PC-3 (cell line): ENCODE results near the gene STUM. TPM values are rescaled to one million over a fixed set of nuclear protein-coding genes. Genes with fewer than 3 reads are reported as not detected.

Experiments
- ATAC-seq: fragments of 200-7000 bp; cut with Tn5 transposase; 2 replicates; pipeline ENCODE4 v1.9.1; 2020; ENCODE audit warnings: mild to moderate bottlenecking, moderate library complexity
- BruUV-seq: library from RNA; stranded (reverse); fragments of 400-500 nt; replicated peaks from 2 replicates; lab custom pipeline; 2021; lab: Mats Ljungman, UMichigan
- CTCF ChIA-PET: fragments of 300-600 bp; sonication (Branson Sonifier 250); formaldehyde crosslinking; loops from one replicate; lab custom pipeline; 2022; ENCODE audit warnings: antibody characterized with exemption; lab: Charles Lee
- POLR2A ChIA-PET: fragments of 300-600 bp; sonication (Branson Sonifier 250); formaldehyde crosslinking; loops from one replicate; lab custom pipeline; 2022; ENCODE audit warnings: antibody characterized with exemption; ENCODE audit not compliant: unreplicated experiment; lab: Charles Lee
- DNase-seq: peaks from one replicate; pipeline ENCODE4 v3.0.0-alpha.2; 2015
- H2AFZ ChIP-seq: fragments of 300-600 bp; sonication (generic); 2 replicates; pipeline ENCODE4 v1.6.0; 2016; ENCODE audit warnings: antibody characterized with exemption, low read length
- H3F3A ChIP-seq: fragments of 300-600 bp; sonication (generic); one replicate; pipeline ENCODE4 v1.6.0; 2017; ENCODE audit warnings: antibody characterized with exemption, low read length, control low read depth, mild to moderate bottlenecking; ENCODE audit not compliant: unreplicated experiment
- H3K27ac ChIP-seq: fragments of 300-600 bp; sonication (generic); 2 replicates; pipeline ENCODE4 v1.5.1; 2016; ENCODE audit warnings: mild to moderate bottlenecking, low read length
- H3K27me3 ChIP-seq: fragments of 300-600 bp; sonication (generic); 2 replicates; pipeline ENCODE4 v1.6.1; 2016; ENCODE audit warnings: low read length, mixed read lengths
- H3K36me3 ChIP-seq: fragments of 300-600 bp; sonication (generic); 2 replicates; pipeline ENCODE4 v1.6.1; 2016; ENCODE audit warnings: low read depth, mixed run types, low read length, mixed read lengths
- H3K4me1 ChIP-seq: fragments of 300-600 bp; sonication (generic); 2 replicates; pipeline ENCODE4 v1.5.1; 2016; ENCODE audit warnings: low read length; ENCODE audit not compliant: insufficient read depth
- H3K4me2 ChIP-seq: fragments of 300-600 bp; sonication (generic); 2 replicates; pipeline ENCODE4 v1.6.0; 2016; ENCODE audit warnings: low read length
- H3K4me3 ChIP-seq: fragments of 300-600 bp; sonication (generic); 2 replicates; pipeline ENCODE4 v1.5.1; 2016; ENCODE audit warnings: mild to moderate bottlenecking, low read length, mixed read lengths
- H3K79me2 ChIP-seq: fragments of 300-600 bp; sonication (generic); 2 replicates; pipeline ENCODE4 v1.6.1; 2017; ENCODE audit warnings: low read length, mixed read lengths
- H3K9ac ChIP-seq: fragments of 300-600 bp; sonication (generic); 2 replicates; pipeline ENCODE4 v1.6.0; 2016; ENCODE audit warnings: mild to moderate bottlenecking, low read length
- H3K9me2 ChIP-seq: fragments of 300-600 bp; sonication (generic); replicated peaks from 2 replicates; pipeline ENCODE4 v1.6.1; 2016; ENCODE audit warnings: mixed run types, low read length, mixed read lengths
- H3K9me3 ChIP-seq: fragments of 300-600 bp; sonication (generic); 2 replicates; pipeline ENCODE4 v1.6.1; 2016; ENCODE audit warnings: low read length, mixed read lengths
- H4K20me1 ChIP-seq: fragments of 300-600 bp; sonication (generic); 2 replicates; pipeline ENCODE4 v1.6.1; 2016; ENCODE audit warnings: low read length, mixed read lengths
- CTCF ChIP-seq: fragments of 300-600 bp; sonication (generic); conservative IDR thresholded peaks from 2 replicates; pipeline ENCODE4 v1.5.1; 2017; ENCODE audit warnings: antibody characterized with exemption, low read depth, mild to moderate bottlenecking, low read length
- EZH2 ChIP-seq: fragments of 300-600 bp; sonication (generic); IDR thresholded peaks from one replicate; pipeline ENCODE4 v1.6.1; 2017; ENCODE audit warnings: antibody characterized with exemption, mild to moderate bottlenecking, low read length; ENCODE audit not compliant: unreplicated experiment
- EZH2phosphoT487 ChIP-seq: fragments of 300-600 bp; sonication (generic); IDR thresholded peaks from 2 replicates; pipeline ENCODE4 v1.6.1; 2018; ENCODE audit warnings: mild to moderate bottlenecking, antibody characterized with exemption, low read length, borderline replicate concordance
- intact Hi-C: fragments of 100-400 bp; cut with micrococcal nuclease; formaldehyde crosslinking; loops from 2 replicates; pipeline ENCODE4 v1.9.0; 2023
- total RNA-seq: library from RNA; depleted of rRNA; stranded (reverse); fragments of >200 nt; gene quantifications from 2 replicates; pipeline ENCODE4 v1.2.3, GENCODE V29; 2014

Gene STUM
- total RNA-seq, 1 experiment from 2014 or later, result 0.58 TPM

GRCh38 chr1:226549094-226549936 lies 751 bp downstream of the STUM start:
- no peaks in the 10 kb centered on the region for H3K79me2 ChIP-seq
- no TSS peak for BruUV-seq
- H3K4me3 ChIP-seq, result peak overlapping the region; percentile 62
- H3K9me3 ChIP-seq, result no peaks in the 10 kb centered on the region
- H3K27me3 ChIP-seq, result peaks cover 55% of the 10 kb centered on the region
- intact Hi-C loops, result loop anchor here (5.0 kb wide), 2 partner anchors 112 to 278 kb away; no protein-coding TSS in a partner anchor
- no peak overlapping the region for H3K27ac ChIP-seq
- no peaks in the 10 kb centered on the region for H3K9me2 ChIP-seq
- peak; percentile 25 for DNase-seq
- no peaks in the 10 kb centered on the region for H3K36me3 ChIP-seq
- ATAC-seq, result peak; percentile 5
- H3K4me1 ChIP-seq, result peaks cover 18% of the 10 kb centered on the region
- no peaks in the 10 kb centered on the region for H4K20me1 ChIP-seq
- H2AFZ ChIP-seq, result peak overlapping the region; percentile 15
- ChIA-PET POLR2A (no interaction called here), CTCF (interaction anchor here (0.6 to 1.2 kb wide), 3 partner anchors 21 to 125 kb away, joined by 3 to 5 read pairs (median 3); no protein-coding TSS in a partner anchor)
- H3F3A ChIP-seq, result no peaks in the 10 kb centered on the region
- peak overlapping the region; percentile 84 for H3K4me2 ChIP-seq
- no peak overlapping the region for H3K9ac ChIP-seq
- TF ChIP-seq EZH2phosphoT487, result peak; percentile 92; the same call in 1 of the 2 replicates
- peak; percentile 100 for TF ChIP-seq EZH2
- no peak for TF ChIP-seq CTCF

GRCh38 chr1:226549937-226550671 lies 1.5 kb downstream of the STUM start:
- H3K79me2 ChIP-seq, result no peaks in the 10 kb centered on the region
- H3K4me1 ChIP-seq, result peaks cover 18% of the 10 kb centered on the region
- H3K9me2 ChIP-seq, result no peaks in the 10 kb centered on the region
- BruUV-seq, result no TSS peak
- no peaks in the 10 kb centered on the region for H3K36me3 ChIP-seq
- ChIA-PET POLR2A (no interaction called here), CTCF (interaction anchor here (0.9 to 1.2 kb wide), 2 partner anchors 24 to 125 kb away, joined by 3 to 5 read pairs; no protein-coding TSS in a partner anchor)
- no peak overlapping the region for H3K27ac ChIP-seq
- H3K9ac ChIP-seq, result no peak overlapping the region
- TF ChIP-seq CTCF, result peak; percentile 60
- no peak for TF ChIP-seq EZH2phosphoT487
- TF ChIP-seq EZH2, result no peak
- H3K27me3 ChIP-seq, result peaks cover 63% of the 10 kb centered on the region
- no peaks in the 10 kb centered on the region for H3K9me3 ChIP-seq
- H3F3A ChIP-seq, result no peaks in the 10 kb centered on the region
- intact Hi-C loops, result loop anchor here (5.0 kb wide), 2 partner anchors 113 to 277 kb away; no protein-coding TSS in a partner anchor
- H2AFZ ChIP-seq, result peak overlapping the region; percentile 15; the same call in 1 of the 2 replicates
- DNase-seq (peak; percentile 62), ATAC-seq (peak; percentile 3)
- H4K20me1 ChIP-seq, result no peaks in the 10 kb centered on the region
- H3K4me2 ChIP-seq, result peak overlapping the region; percentile 84
- peak overlapping the region; percentile 62; the same call in 1 of the 2 replicates for H3K4me3 ChIP-seq
